T-helper 2 cell (primary cell): ENCODE measurements around the gene APC2.

Experiments
- DNase-seq, 5 experiments: peaks; one replicate each; pipeline versions ENCODE4 v3.0.0 to v3.0.0-alpha.2; 2012 to 2022
- total RNA-seq, 2 donors: gene quantifications; one replicate each; lab custom pipeline; 2026; lab: John Stamatoyannopoulos, UW

Gene APC2, protein sequence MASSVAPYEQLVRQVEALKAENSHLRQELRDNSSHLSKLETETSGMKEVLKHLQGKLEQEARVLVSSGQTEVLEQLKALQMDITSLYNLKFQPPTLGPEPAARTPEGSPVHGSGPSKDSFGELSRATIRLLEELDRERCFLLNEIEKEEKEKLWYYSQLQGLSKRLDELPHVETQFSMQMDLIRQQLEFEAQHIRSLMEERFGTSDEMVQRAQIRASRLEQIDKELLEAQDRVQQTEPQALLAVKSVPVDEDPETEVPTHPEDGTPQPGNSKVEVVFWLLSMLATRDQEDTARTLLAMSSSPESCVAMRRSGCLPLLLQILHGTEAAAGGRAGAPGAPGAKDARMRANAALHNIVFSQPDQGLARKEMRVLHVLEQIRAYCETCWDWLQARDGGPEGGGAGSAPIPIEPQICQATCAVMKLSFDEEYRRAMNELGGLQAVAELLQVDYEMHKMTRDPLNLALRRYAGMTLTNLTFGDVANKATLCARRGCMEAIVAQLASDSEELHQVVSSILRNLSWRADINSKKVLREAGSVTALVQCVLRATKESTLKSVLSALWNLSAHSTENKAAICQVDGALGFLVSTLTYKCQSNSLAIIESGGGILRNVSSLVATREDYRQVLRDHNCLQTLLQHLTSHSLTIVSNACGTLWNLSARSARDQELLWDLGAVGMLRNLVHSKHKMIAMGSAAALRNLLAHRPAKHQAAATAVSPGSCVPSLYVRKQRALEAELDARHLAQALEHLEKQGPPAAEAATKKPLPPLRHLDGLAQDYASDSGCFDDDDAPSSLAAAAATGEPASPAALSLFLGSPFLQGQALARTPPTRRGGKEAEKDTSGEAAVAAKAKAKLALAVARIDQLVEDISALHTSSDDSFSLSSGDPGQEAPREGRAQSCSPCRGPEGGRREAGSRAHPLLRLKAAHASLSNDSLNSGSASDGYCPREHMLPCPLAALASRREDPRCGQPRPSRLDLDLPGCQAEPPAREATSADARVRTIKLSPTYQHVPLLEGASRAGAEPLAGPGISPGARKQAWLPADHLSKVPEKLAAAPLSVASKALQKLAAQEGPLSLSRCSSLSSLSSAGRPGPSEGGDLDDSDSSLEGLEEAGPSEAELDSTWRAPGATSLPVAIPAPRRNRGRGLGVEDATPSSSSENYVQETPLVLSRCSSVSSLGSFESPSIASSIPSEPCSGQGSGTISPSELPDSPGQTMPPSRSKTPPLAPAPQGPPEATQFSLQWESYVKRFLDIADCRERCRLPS (N-terminal part only)
- 1.4 to 4.4 reads per million in 2 donors for total RNA-seq

DNA sequence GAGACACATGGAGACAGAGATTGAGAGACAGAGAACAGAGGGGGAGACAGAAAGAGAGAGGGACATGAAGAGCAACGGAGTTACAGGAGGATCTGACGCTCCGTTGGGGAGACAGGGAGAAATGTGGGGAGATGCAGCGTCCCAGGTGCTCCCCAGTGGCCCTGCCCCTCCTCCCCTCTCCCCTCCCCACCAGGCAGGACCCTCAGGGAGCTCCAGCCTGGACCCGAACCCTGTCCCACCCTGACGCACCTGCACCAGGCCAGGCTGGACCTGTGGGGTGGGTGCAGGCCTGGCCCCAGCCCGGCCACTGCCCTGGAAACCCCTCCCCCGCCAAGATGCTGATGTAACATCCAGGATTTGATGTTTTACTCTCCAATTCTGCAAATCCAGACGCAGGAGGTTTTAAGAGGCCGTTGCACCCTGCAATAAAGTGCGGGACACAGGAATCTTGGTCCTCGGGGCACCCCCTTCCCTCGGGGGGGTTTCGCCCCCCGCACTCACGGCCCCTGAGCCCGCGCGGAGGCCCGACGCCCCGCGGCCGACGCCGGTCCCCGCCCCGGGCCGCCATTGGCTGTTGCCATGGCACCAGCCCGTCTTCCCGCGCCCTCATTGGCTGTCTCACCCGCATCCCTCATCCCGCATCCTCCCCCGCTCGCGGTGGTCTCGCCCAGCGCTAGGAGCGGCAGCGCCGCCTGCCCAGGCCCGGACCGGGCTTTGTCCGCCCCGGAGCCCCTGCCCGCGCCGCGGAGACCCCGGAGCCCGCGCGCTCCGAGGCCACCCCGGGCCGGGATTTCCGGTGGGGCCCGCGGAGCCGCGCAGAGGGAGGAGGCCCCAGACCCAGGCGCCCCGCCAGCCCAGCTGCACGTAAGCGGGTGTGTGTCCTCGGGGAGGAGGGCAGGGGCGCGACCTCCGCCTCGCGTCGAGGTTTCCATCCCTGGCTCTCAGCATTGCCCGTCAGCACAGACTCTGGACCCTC, at the start of gene APC2:
TSS of gene APC2 (plus strand) at position 655 of the 976 bp plus-strand sequence. CDS start 2,881 bp downstream, outside the sequence.
- DNase-seq = peak in 1 of 5 experiments; percentile 28

DNA sequence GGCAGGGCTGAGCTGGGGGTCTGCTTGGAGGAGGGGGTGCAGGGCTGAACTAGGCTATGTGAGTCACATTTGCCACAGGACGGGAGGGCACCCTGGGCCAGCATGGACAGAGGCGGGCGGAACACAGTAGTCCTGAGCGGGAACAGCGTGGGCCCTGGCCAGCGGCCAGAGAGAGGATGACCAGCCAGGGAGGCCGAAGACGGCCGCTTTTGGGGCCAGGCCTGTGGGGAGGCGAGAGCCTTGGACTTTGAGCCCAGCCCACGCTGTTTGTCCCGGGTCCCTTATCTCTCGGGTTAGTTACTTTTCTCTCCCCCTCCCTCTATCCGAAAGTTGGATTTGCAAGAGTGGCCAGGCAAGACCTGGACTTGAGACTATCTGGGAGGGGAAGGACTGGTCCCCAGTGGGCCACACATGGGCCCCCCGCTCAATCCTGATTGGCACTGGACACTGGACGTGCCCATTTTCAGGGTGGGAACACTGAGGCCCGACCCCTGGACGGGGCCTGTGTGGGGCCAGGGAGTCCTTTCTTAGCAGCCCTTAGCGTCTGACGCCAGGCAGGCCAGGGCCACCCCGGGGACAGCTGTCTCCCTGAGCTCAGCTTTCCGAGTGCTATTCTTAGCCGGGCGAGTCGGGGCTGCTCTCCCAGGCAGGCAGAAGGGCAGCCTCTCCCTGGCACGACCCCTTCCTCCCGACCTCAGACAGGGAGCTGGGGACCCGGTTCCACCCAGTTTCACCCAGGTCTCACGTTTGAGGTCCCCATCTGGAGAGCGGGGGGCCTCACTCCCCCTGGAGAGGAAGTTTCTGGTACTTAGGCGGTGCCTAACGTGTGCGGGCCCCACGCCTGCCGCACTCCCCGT, 49.4 kb upstream of the APC2 start:
- DNase-seq = no peak

DNA sequence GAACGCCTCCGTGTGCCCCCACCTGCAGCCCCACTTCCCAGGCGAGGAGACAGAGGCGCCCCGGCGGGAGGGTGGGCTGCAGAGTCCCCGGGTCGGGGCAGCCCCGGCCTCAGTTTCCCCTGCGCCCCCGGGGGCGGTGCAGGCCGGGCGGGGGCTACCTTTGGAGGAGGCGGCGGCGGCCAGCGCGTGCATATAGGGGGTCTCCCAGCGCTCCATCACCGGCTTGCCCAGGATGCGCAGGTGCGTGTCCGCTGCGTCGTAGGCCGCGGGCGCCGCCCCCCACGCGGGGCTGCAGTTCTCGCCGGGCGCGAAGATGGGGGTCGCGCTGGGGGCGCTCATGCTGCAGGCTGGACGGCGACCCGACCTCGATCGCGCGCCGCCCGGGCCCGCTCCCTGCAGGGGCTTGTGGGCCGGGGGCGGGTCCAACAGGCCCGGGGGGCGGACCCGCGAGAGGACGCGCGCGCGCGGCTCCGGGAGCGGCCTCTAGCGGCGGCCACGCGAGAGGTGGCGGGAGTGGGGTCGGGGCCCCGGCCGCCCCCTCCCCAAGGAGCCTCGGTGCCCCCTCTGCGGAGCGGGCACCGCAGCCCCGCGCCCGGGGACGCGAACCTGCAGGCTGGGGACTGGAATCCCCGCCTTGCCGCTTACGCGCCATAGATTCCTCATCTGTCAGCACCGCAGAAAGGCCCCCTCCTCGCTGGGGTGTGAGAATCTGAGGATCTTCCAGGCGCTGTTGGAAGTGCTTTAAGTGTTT, 48.6 kb upstream of the APC2 start, which contains the start of gene GAMT:
TSS of gene GAMT (minus strand) at position 405 of the 751 bp plus-strand sequence. CDS start at position 339, 66 bp downstream.
- DNase-seq = peak; percentile 24 to 73 (median 33)

DNA sequence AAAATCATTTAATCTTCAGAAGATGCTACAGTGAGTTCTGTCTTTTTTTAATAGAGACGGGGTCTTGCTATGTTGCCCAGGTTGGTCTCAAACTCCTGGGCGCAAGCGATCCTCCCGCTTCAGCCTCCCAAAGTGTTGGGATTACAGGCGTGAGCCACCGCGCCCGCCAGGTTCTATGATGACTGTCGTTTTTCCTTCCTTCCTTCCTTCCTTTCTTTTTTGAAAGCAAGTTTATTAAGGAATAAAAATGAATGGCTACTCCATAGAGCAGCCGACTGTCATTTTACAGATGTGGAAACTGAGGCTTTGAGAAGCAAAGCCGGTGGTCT, 48.1 kb upstream of the APC2 start:
- no peak for DNase-seq

DNA sequence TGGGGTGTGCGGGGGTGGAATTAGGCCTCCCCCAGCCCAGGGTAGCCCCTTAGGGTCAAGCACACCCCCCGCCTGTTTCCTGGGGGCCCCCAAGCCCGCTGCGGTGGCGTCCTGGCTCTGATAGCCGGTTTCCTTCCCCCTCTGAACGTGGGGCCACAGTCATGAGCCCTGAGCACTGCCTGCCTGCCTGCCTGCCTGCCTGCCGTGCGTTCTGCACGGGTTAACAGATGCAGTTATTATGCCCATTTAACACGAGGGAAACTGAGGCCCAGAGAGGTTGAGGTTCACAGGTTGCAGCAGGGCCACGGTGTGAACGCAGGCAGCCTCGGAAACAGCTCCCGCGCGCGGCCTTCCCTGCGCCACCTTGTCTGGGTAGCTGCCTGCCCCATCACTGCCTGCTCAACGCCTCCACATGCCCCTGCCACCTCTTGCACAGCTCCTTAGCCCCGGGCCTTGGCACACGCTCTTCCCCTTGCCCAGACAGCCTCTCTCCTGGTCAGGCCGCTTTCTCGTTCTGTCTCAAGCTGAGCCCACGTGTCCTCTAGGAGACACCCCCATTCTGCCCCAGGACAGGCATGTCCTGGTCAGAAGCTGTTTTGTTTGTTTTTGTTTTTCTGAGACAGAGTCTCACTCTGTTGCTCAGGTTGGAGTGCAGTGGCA, 47.4 kb upstream of the APC2 start:
- no peak for DNase-seq

DNA sequence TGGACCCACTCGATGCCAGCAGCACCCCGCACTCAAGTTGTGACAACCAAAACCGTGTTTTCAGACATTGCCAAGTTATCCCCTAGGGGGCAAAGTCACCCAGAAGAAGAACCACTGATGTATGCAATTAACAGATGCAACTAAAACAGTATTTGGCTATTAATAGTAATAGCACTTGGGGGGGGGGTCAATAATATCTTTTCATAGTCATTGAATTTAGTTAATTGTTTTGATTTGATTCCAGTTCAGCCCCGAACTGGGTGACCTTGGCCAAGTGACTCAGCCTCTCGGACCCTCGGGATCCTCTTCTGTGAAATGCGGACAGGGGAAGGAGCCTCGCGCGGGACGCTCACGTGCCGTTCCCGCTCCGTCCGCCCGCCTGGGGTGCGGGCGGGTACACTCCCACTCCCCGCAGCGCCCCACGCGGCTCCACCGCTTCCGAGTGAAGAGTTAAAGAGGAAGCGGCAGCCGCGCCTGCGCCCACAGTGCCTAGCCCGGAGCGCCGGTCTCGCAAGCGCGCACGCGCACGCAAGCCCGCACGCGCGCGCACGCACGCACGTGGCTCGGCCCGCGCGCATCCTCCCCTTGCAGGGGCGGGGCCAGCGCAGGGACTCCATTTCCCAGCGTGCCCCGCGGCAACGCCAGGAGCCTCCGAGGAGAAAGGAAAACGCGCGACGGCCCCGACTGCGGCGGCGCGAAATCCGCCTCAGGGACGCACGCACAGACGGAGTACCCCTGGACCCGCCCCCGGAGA, 43.0 kb upstream of the APC2 start:
- DNase-seq = peak; percentile 98 to 100 (median 99)

DNA sequence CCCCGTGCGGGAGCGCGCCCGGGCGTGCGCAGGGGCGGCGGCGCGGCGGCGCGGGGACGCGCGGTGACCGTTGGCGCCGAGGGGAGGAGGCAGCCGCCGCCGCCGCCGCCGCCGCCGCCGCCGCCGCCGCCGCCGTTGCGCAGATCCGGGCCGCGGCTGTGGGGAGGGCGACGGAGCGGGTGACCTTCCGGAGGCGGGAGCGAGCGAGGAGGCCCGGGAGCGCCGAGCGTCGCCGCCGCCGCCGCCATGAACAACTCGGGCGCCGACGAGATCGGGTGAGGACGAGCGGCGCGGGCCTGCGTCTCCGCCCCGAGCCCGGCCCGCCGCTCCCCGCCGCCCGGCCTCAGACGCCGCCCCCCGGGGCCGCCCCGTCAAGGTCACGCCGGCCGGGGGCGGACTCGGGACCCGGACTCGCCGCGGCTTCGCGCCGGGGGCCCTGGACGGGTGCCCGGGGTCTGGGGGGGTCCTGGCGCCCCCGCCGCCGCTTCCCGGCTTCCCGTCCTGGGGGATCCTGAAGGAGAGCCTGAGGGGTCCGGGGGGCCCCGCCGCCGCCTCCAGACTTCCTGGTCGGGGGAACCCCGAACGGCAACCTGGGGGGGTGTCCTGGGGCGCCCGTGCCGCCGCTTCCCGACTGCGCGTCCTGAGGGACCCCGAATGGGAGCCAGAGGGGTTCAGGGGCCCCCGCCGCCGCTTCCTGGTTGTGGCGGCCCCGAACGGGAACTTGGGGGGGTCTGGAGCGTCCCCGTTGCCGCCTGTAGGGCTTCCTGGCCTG, 42.2 kb upstream of the APC2 start, which contains the start of gene DAZAP1:
TSS of gene DAZAP1 (plus strand) at position 59 of the 772 bp plus-strand sequence. CDS start at position 247, 188 bp downstream.
- peak in 4 of 5 experiments; percentile 21 to 44 (median 29) for DNase-seq

DNA sequence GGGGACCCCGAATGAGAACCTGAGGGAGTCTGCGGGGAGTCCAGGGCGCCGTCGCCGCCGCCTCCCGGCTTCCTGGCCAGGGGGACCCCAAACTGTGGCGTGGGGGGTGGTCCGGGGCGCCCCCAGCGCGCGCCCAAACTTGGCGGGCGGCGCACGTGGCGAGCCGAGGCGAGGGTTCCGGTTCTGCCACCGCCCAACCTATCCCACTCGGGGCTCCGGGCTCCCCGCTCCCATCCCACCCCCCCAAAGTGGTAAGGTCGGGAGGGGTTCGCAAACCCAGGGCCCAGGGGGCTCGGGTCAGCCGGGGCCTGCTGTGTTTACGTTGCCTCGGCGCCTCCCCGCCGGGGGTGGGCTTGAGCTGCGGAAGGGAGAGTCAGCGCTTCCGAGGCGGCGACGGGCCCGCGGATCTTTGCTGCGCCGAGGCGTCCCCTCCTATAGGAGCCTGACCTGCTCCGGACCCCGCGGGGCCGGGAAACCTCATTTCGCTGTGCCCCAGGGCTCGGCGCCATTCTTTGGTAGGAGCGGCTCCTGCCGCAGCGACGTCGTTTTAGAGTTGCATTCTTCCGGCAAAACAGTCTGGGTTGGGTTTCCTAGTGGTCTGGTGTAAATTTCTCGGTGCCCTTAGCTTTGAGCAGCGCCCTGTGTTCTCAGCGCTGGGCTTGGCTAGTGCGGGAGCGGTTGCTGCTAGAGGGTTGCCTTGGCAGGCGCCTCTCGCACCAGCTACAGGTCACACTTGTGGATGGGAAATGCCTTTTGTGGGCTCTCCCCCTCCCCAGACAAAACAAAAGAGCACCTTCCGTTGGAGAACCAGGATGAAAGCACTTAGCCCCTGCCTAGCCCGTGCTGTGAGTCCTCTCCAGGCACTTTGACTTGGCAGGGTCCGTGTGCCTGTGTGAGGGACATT, 41.4 kb upstream of the APC2 start:
- DNase-seq = peak; percentile 25 to 79 (median 42)

DNA sequence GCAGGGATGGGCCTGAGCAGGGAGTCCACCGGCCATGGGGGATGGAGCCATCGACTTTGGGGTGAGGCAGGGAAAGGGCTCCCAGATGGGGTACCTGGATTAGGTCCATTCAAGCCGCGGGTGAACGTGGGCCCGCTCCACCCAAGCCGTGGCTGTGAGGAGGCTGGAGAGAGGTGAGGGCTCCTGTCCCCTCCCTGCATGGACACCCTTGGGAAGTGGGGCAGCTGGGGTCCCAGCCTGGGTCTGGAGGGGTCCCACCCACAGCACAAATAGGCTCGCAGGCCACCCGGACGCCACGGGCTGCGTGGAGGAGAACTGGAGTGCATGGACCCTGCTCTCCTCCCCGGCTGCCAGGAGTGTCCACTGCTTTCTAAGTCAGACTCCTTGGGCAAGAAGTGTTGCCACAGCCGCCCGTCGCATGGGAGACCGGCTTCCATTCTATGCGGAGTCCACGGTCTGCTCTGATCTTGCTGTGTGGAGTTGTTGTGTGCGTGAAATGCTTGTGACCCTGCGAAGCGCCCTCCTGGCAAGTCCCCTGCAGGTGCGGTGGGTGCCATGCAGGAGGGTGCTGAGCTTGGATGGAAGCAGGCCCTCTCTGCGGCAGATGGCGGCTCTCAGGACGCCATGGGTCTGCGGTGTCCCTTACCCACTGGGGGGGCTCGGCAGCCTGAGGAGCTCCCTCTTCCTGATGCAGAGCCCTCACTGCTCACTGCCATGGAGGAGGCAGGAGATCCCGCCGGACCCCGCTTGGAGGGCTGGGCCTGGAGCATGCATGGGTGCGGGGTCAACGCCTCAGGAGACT, 40.5 kb upstream of the APC2 start:
- DNase-seq = no peak

DNA sequence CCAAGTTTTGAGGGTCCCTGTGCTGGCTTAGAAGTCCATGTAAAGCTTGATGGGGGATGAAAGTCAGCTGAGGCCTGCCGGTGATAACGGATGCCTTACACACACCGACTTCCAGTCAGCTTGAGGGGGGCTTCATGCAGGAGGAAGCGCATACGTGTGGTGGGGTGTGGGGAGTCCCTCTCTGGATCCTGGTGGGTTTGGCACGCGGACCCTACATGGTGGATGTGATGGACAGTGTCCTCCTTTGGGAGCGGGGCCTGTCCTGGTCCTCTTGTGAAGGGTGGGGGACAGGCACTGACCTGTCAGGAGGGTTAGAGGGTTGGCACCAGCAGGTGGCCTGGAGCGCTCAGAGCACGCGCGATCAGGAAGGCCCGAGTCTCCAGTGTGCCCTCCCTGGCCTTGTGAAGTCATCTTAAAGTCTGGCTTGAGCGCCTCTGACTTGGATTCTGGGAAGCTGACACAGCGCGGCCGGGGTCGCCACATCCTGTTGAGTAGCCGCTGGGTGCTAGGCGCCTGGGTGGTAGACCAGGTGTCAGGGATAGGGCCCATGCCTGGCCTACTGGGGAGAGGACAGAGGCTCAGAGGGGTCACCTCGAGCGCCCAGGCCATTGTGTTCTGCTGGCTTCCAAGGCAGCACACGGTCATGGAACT, 39.7 kb upstream of the APC2 start:
- DNase-seq = peak in 1 of 5 experiments; percentile 36

DNA sequence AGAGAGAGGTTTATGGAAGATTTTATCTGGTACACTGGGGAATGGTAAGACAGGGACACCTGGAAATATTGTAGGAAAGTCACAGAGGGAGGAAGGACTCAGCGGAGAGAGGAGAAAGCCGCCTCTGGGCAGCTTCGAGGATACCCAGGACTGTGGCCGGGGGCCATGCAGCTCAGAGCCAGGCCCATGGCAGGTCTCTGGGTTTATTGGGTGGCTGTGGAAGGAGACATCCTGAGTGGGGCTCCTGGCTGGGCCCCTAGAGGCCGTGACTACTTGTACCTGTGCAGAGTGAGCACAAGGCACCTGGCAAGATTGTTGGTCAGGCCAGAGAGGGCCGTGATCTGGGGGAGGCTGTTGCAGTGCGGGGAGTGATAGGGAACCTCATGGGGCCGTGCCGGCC, 39.1 kb upstream of the APC2 start:
- DNase-seq = no peak

DNA sequence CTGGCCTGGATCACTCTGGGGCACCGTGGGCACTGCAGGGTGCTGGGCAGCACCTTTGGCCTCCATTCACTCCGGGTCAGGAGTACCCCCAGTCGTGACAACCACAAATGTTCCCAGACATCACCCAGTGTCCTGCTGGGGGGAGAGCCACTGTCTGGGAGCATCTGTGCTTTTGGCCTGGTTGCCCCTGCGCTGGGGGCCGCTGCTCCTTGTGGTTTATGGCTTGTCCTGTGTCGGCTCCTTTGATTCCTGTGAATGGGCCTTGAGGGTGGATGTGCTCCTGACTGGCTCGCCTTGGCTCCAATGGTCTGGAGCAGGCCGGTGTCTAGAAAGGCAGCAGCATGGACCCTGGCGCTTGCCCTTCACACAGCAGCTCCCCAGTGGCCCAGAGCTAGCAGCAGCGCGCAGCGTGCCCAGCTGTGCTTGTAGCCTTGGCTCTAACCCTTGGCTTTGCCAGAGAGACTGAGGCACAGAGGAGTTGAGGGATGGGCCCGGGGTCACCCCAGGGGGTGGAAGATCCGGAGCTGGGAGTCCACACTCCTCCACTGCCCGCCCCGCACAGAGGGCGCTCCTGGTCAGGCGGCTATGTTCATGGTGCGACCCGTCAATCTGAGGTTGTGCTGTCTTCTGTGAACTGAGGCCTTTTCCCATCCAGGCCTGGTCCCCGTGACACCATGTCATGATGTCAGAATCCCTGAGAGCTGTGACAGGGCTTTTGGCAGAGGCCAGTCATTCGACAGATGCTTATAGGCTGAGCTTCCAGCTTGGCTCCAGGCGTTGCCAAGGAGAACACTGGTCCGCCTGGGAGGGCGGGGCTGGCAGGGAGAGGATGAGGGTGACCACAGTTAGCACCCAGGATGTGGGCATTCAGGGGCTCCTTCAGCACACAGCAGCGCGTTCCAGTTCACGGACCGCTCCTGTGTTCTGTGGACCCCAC, 38.4 kb upstream of the APC2 start:
- DNase-seq = peak in 2 of 5 experiments; percentile 60 to 76

DNA sequence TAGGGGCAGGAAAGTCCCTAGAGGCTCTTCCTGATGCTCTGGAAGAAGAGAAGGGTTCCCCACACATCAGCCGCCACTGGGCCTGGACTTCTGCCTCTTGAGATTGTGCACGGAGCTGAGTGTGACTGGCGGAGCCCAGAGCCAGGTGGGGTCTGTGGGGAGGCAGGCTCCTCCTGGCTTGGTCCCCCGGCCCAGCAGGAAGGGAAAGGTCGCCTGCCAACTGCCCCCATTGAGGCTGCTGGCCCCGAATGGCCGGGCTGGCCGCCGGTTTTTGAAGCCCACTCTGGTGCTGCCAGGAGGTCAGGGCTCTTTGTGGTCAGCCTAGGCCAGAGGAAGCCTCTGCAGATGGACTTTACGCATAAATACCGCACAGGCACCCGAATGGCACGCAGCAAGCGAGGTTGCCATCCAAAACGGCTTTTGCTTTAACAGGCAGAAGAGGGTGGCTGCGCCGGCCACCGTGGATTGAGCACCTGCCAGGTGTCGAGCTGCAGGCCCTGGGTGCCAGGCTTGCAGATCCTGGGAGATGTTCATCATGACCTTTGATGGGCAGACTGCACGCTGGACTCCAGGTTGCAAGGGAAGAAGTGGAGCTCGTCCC, 37.5 kb upstream of the APC2 start:
- DNase-seq = no peak
